K562 treated with DMSO at 1 percent for 24 hours (cell line): ENCODE data around the gene TRPM3. TPM values are rescaled to one million over a fixed set of nuclear protein-coding genes. Genes with fewer than 3 reads are reported as not detected.

Experiments used
- total RNA-seq: library from RNA; unstranded; fragments of 300-600 nt; gene quantifications from 2 replicates; pipeline ENCODE4 v1.2.3, GENCODE V29; 2022; ENCODE audit warnings: low read depth; ENCODE audit not compliant: insufficient read depth

Gene TRPM3
- total RNA-seq: not detected in 2 replicates

GRCh38 chr9:71121275-71122021 is at the start of gene TRPM3:
TSS of gene TRPM3 (minus strand) at chr9:71121621. CDS start at chr9:71121354, 267 bp downstream.

